Mucosa of descending colon (tissue), 3 donors: ENCODE measurements around the gene SGMS1. TPM values are rescaled to one million over a fixed set of nuclear protein-coding genes. Genes with fewer than 3 reads are reported as not detected.
"Not testable (repeated sequence)": the region's sequence is repeated elsewhere in the genome, so short reads cannot be mapped to it uniquely, and the experiment has no call there.

Experiments used
- ATAC-seq: fragments of 200-7000 bp; cut with Tn5 transposase; one replicate; pipeline ENCODE4 v1.9.1; 2020; ENCODE audit warnings: mild to moderate bottlenecking, moderate library complexity
- DNase-seq, 3 donors: peaks; one replicate each; pipeline ENCODE4 v3.0.0-alpha.2; 2020
- H3K36me3 ChIP-seq: fragments of 200-600 bp; one replicate; pipeline ENCODE4 v1.8.0; 2021; ENCODE audit warnings: low read depth, mild to moderate bottlenecking
- H3K4me1 ChIP-seq: fragments of 200-600 bp; one replicate; pipeline ENCODE4 v1.8.0; 2021; ENCODE audit warnings: low read depth, mild to moderate bottlenecking
- H3K4me3 ChIP-seq: fragments of 200-600 bp; one replicate; pipeline ENCODE4 v1.8.0; 2021; ENCODE audit warnings: mild to moderate bottlenecking
- H3K9me3 ChIP-seq: fragments of 200-600 bp; one replicate; pipeline ENCODE4 v1.8.0; 2021; ENCODE audit warnings: mild to moderate bottlenecking
- intact Hi-C, 2 donors: fragments of 100-400 bp; cut with DNase I in 1 of 2; cut with micrococcal nuclease in 1 of 2; formaldehyde crosslinking; loops; one replicate each; pipeline versions ENCODE4 v1.11.0 to v1.11.1; 2022; cut with DNase I, micrococcal nuclease
- total RNA-seq, 3 donors: library from RNA; stranded (reverse); fragmentation: NEBNext Ultra II Directional in 2 of 3; extraction: Animal tissue kit (Norgen Biotek cat#: 25700) in 2 of 3; gene quantifications; one replicate each; pipeline versions ENCODE4 v1.2.1 to v1.2.4, GENCODE V29; 2021 to 2023
- TF ChIP-seq, protein P1 (sequence below): fragments of 200-600 bp; IDR thresholded peaks from one replicate; pipeline ENCODE4 v1.8.0; 2022; ENCODE audit warnings: antibody characterized with exemption, mild to moderate bottlenecking
- donor health status: DM: no; HTN: no; CAD: no; lungs with moderate emphysema.
- donor health status: DM: no; HTN: no; CAD: no.
- donor health status: DM: no; HTN: yes; CAD: no.

The SGMS1 gene
- total RNA-seq, 3 donors from 2014 or later = 14.4 to 28.4 (median 20.0) TPM

DNA sequence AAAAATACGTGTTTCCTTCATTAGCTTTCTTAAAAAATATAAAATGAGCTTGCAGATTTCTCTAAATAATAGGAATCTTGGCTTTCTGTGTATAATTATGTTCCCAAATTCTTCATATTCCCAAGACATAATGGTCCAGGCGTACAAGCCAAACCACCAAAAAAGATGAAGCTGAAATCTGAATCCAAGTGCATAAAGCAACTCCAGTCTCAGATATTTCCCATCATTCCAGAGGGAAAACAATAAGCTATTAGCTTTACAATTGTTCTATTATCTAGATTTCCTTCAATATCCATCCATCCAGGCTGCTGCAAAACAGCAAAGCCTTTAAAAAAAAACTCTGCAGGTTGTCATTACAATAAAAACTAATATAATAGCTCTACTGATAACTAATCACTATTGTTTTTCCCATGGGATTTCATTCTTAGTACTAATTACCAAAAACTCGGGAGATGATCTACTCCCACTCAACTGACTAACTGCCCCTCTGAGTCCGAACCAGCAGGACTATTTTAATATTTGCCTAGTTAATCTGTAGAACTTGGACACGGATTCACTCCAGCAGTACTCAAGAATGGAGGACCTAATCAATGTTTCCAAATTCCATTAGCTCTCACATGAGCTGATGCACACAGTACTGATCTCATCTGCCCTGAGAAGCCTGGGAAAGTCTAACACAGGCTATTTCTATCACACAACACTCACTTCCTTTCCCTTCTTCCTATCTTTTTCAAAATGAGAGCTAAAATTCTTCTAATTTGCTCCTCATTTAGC is 263.5 kb downstream of the SGMS1 start:
- H3K4me1 ChIP-seq = no peaks in the 10 kb centered on the region
- ATAC-seq (no peak), DNase-seq (no peak)
- H3K4me3 ChIP-seq = no peak overlapping the region
- TF ChIP-seq, protein P1, sequence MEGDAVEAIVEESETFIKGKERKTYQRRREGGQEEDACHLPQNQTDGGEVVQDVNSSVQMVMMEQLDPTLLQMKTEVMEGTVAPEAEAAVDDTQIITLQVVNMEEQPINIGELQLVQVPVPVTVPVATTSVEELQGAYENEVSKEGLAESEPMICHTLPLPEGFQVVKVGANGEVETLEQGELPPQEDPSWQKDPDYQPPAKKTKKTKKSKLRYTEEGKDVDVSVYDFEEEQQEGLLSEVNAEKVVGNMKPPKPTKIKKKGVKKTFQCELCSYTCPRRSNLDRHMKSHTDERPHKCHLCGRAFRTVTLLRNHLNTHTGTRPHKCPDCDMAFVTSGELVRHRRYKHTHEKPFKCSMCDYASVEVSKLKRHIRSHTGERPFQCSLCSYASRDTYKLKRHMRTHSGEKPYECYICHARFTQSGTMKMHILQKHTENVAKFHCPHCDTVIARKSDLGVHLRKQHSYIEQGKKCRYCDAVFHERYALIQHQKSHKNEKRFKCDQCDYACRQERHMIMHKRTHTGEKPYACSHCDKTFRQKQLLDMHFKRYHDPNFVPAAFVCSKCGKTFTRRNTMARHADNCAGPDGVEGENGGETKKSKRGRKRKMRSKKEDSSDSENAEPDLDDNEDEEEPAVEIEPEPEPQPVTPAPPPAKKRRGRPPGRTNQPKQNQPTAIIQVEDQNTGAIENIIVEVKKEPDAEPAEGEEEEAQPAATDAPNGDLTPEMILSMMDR = no peak
- intact Hi-C loops = no loop called here
- H3K9me3 ChIP-seq = no peaks in the 10 kb centered on the region
- H3K36me3 ChIP-seq = no peaks in the 10 kb centered on the region

DNA sequence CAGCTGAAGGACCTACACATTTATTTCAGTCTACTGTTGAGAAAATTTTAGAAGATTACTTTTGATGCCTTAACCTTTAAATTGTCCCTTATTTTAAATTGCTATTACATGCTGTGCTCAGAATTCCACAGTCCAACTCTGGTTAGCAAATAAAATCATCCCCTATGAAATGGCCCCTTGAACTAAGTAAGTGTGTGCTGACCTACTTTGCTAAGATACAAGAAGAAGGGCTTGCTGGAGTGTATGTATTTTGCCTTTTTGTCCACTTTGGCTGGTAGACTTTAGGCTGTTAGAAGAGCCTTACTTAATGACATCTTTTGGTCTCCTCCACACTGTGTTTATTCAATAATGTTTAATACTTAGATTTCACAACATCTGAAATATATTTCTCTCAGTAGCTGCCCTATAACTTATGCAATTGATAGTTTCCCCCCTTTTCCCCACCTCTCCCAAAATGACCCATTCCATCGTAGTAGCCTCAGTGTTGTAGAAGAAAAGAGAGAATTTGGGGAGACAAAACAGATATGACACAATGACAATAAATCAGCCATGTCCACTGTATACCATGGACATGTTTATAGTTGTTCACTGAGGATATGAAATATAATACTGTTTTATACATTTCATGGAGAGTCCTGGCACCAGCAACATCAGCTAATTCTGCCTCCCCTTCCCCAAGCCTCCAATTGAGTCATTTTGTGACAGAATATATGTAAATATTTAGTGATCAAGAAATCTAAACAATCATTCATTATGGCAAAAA is 264.6 kb downstream of the SGMS1 start:
- no peaks in the 10 kb centered on the region for H3K9me3 ChIP-seq
- no peaks in the 10 kb centered on the region for H3K4me1 ChIP-seq
- DNase-seq (no peak), ATAC-seq (no peak)
- TF ChIP-seq, protein P1 = no peak
- H3K36me3 ChIP-seq = no peaks in the 10 kb centered on the region
- intact Hi-C loops = no loop called here
- H3K4me3 ChIP-seq = no peak overlapping the region

DNA sequence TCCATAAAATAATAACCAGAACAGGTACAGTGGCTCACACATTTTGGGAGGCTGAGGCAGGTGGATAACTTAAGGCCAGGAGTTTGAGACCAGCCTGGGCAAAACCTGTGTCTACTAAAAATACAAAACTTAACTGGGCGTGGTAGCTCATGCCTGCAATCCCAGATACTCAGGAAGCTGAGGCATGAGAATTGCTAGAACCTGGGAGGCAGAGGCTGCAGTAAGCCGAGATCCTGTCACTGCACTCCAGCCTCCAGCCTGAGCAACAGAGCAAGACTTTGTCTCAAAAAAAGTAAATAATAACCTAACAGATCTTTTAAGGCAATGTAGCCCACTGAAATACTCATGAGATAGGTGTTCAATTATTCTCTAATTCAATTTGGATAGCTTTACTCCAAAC is 265.3 kb downstream of the SGMS1 start:
- H3K4me3 ChIP-seq = no peak overlapping the region
- H3K9me3 ChIP-seq = no peaks in the 10 kb centered on the region
- no peak for ATAC-seq
- DNase-seq = no peak
- intact Hi-C loops = no loop called here
- H3K4me1 ChIP-seq = no peaks in the 10 kb centered on the region
- TF ChIP-seq, protein P1 = no peak
- H3K36me3 ChIP-seq = no peaks in the 10 kb centered on the region

DNA sequence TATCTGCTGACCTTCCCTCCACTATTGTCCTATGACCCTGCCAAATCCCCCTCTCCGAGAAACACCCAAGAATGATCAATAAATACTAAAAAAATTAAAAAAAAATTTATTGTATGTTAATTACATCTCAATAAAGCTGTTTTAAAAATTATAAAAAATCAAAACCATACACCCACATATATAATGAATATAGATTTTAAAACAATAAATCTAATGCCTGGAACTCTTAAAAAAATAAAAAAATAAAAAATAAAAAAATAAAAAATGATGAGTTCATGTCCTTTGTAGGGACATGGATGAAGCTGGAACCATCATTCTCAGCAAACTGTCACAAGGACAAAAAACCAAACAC is 267.3 kb downstream of the SGMS1 start:
- ATAC-seq, H3K9me3 ChIP-seq, DNase-seq, H3K4me1 ChIP-seq, intact Hi-C loops, H3K36me3 ChIP-seq, H3K4me3 ChIP-seq: not testable (repeated sequence)

DNA sequence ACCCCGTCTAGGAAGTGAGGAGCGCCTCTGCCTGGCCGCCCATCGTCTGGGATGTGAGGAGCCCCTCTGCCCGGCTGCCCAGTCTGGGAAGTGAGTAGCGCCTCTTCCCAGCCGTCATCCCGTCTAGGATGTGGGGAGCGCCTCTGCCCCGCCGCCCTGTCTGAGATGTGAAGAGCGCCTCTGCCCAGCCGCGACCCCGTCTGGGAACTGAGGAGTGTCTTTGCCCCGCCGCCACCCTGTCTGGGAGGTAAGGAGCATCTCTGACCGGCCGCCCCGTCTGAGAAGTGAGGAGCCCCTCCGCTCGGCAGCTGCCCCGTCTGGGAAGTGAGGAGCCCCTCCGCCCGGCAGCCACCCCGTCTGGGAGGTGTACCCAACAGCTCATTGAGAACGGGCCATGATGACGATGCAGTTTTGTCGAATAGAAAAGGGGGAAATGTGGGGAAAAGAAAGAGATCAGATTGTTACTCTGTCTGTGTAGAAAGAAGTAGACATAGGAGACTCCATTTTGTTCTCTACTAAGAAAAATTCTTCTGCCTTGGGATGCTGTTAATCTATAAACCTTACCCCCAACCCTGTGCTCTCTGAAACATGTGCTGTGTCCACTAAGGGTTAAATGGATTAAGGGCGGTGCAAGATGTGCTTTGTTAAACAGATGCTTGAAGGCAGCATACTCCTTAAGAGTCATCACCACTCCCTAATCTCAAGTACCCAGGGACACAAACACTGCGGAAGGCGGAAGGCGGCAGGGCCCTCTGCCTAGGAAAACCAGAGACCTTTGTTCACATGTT is 267.9 kb downstream of the SGMS1 start:
- intact Hi-C loops, H3K4me1 ChIP-seq, H3K4me3 ChIP-seq, DNase-seq, H3K36me3 ChIP-seq, H3K9me3 ChIP-seq, ATAC-seq: not testable (repeated sequence)

DNA sequence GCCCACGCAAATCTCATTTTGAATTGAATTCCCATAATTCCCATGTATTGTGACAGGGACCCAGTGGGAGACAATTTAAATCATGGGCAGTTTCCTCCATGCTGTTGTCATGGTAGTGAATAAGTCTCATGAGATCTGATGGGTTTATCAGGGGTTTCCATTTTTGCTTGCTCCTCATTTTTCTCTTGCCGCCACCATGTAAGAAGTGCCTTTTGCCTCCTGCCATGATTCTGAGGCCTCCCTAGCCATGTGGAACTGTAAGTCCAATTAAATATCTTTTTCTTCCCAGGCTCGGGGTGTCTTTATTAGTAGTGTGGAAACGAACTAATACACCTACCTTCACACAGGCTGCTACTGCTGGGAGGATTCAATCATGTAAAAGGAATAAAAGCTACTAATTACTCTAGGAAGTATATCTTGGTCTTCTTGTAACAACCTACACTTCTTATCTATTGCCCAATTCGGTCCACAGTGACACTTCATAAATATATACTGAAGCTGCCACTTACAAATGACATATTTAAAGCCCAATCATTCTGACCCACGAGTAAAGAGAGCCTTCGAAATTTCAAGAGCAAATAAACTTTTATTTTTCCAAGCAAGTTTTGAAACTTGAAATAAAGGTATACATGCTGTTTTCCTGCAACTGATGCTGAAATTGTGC is 272.1 kb downstream of the SGMS1 start:
- TF ChIP-seq, protein P1 = no peak
- no peak for DNase-seq
- intact Hi-C loops = no loop called here
- Histone ChIP-seq H3K36me3 (no peaks in the 10 kb centered on the region), H3K4me3 (no peak overlapping the region), H3K4me1 (no peaks in the 10 kb centered on the region), H3K9me3 (no peaks in the 10 kb centered on the region)
- no peak for ATAC-seq
